DMS 273 (cell line): ENCODE measurements around the gene CITED4.
"Not testable (repeated sequence)": the region's sequence is repeated elsewhere in the genome, so short reads cannot be mapped to it uniquely, and the experiment has no call there.

Source experiments
- DNase-seq: peaks from one replicate; lab custom pipeline; 2025; ENCODE audit not compliant: unreplicated experiment; lab: John Stamatoyannopoulos, UW

CITED4 gene, protein sequence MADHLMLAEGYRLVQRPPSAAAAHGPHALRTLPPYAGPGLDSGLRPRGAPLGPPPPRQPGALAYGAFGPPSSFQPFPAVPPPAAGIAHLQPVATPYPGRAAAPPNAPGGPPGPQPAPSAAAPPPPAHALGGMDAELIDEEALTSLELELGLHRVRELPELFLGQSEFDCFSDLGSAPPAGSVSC

DNA sequence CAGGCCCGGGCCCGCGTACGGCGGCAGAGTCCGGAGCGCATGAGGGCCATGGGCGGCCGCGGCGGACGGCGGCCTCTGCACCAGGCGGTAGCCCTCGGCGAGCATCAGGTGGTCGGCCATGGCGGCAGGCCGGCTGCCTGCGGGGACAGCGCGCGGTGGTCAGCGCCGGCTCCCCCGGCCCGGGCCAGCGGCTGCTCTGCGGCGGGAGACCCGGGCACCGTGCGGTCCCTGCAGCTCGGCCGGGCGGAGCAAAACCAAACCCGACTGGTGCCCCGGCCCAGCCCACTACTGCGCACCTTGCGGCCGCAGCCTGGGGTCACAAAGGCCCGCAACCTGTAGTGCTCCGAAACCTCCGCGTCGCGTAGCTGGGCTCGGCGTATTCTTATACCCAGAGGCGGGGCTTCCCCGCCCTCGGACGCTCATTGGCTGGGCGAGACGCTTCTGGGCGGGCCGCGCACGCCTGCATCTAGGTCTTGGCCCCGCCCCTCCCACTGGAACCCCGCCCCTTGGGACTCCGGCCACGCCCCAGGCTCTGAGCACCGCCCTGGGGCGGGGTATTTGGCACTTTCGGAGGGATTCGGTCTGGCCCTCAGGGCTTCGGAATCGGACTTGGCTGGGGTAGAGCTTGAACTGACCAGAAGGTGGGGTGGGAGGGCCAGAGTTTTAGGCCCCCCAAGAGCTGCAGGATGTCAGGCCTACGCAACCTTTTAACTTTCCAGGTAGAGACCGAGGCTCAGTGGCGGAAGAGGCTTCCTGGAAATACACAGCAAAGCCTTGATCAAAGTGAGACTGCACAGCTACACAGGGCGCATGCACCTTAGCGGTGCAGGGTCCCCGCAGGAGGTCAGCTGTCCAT, at the start of gene CITED4:
TSS of gene CITED4 (minus strand) at position 356 of the 856 bp plus-strand sequence. CDS start at position 120, 236 bp downstream.
- DNase-seq: peak; percentile 100

DNA sequence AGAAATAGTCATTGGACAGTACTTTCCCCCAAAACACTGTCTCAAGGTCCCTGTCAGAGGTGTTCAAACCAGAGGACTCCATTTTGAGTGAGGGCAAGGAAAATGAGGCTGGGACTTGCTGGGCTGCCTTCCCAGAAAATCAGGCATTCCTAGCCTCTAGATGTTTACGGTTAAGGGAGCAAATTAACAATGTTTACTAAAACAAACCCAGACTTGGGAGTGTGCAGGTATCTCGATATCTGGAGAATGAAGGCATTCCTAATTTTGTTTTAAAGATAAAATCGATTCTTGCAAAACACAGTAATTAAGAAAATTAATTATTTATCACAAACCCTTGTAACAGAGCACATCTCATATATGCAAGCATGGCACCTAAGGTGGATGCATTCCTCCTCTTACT, 48.9 kb upstream of the CITED4 start:
- DNase-seq: no peak

DNA sequence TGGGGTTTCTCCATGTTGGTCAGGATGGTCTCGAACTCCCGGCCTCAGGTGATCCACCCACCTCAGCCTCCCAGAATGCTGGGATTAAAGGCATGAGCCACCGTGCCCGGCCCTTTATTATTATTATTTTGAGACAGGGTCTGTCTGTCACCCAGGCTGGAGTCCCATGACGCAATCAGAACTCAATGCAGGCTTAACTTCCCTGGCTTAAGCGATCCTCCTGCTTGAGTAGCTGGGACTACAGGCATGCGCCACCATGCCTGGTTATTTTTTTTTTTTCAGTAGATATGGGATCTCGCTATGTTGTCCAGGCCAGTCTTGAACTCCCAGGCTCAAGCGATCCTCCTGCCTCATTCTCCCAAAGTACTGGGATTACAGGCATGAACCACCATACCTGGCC, 47.1 kb upstream of the CITED4 start:
- DNase-seq: no peak

DNA sequence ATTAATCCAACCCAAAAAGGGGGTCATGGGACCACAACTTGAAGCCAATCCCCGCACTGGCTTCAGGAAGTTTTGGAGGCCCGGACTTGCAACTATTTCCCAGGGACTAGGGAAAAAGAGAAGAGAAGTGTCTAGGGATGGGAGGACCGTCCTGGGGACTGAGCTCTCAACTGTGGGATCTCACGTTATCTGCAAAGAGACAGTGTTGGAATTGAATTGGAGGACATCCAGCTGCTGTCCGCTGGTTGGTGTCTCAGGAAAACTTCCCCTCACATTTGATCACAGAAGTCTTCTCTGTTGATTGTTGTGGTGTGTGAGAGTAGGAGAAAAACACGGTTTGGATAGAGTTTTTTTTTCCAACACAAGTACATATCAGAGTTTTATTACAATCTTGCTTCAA, 46.2 kb upstream of the CITED4 start:
- DNase-seq: no peak

DNA sequence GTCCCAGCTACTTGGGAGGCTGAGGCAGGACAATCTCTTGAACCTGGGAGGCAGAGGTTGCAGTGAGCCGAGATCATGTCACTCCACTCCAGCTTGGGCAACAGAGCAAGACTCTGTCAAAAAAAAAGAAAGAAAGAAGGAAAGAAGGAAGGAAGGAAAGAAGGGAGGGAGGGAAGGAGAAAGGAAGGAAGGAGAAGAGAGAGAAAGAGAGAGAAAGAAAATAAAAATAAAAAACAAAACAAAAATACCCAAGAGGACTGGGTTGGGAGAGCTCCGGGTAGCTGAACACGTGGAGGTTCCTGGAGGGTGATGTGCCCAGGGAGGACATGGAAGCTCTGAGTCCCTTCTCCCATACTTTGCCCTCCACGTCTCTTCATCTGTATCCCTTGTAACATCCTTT, 45.7 kb upstream of the CITED4 start:
- no peak for DNase-seq

DNA sequence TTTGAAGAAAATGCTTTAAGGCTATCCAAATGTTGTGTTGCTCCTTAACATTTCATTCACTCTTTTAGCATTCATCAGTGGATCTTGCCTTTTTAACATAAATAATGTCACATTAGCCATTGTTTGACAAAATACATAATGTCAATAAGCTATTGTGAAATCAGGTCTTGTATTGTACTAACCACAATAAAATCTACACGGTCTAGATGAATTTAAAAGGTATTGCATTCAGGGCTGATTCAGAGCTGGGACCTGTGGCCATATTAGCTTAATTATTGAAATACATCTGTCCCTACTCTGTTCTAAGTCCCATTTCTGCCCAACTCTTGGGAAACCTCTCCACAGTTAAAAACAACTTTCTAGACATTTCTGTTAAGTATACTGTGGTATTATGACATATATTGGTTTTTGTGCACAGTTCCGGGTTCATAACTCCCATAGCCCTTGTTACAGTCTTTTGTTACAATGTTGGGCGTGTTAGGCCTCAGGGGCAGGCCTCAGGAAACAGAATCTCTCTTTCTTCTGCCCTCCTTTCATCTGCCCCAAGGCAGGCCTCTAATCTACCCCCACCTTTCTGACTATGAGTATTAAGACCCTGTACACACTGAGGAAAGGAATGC, 44.7 kb upstream of the CITED4 start:
- no peak for DNase-seq

DNA sequence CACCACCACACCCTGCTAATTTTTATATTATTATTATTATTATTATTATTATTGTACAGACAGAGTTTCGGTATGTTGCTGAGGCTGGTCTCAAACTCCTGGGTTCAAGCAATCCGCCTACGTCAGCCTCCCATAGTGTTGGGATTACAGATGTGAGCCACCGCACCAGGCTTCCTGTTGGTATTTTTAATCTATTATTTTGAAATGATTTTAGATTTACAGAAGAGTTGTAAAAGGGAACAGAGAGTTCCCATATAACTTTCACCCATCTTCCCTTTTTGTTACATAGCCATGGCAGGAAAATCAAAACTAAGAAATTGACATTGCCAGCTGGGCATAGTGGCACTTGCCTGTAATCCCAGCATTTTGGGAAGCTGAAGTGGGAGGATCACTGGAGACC, 42.9 kb upstream of the CITED4 start:
- no peak for DNase-seq

DNA sequence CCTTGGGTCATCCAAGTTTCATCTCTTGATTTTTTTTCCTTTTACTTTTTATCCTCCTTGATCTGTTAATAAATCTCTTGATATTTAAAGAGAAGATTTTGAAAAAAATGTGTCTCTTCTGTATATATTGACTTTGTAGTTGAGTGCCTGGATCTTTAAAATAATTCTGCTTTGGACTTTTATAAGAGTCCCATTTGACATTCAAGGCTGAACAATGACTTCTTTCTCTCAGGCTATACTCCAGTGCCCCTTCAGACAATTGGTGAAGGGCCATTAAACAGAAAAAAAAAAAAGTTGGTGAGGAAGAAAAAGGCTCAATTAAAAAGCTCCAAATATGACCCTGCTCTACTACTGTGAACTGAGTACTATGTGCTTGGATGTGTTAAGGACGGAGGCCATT, 40.9 kb upstream of the CITED4 start:
- no peak for DNase-seq

DNA sequence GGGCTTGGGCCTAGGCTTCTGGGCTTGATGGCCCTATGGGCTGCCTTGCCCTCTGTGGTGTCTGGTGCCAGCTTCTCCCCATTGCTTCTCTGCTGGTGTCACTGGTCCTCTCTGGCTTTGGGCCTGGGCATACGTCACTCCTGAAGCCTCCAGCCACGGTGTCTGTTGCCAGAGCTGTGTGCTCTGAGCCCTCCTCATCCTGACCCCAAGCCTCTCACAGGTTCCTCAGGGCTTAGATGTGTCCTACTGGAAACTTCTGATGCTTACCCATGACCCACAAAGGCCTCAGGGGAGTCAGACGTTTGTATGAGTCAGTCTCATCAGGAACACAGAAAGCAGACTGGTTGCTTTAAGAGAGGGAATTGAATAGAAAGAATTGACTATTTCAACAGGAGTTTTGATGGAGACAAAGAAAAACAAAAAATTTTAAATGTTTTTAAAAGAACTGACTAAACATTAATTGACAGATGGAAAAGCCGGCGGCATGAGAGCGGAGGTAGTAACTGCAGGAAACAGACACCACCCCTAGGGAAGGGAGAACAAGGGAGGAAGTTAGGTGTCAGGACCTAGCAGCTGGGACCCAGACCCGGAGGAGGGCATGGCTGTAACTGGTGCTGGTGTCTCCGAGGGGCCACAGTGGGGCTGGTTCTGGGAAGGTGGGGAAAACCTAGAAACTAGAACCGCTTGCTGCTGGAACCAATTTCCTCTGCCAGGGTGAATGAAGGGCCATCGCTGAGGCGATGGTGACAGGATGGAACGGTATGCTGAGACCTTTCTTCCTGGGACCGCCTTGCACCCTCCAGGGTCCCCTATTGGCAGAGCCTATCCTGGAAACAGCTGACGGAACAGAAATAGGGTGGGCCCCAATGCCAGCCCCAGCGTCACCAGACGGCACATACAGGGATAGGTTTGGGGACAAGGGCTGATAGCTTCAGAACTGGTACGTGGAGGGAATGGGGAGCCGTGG, 40.0 kb upstream of the CITED4 start:
- DNase-seq: no peak

DNA sequence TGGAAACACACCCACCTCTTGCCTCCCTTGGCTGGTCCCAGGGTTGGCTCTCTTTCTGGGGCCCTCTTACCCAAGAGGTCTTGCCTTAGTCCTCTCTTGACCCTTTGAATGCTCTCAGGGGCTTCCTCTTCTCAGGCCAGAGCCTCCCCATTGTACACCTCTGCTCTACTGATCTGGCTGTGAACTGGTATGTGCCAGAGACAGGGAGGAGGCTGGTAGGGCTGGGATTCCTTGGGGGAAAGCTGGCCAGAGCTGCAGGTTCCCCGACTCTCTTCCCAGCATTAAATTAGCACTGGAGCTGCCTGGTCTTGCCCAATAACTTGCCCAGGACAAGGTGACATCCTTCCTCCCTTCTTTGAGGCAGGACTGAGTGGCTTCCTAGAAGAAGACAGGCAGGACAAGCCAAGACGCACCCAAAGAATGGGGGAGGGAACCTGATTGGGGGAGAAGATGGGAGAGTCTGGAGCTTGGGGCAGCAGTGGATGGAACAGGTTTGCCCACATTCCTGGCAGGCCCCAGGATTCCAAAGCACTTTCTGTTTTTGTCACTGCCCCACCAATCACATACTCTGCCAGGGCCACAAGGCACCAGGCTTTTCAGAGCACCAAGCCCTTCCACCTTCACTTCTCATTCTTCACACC, 37.2 kb upstream of the CITED4 start:
- DNase-seq: no peak

DNA sequence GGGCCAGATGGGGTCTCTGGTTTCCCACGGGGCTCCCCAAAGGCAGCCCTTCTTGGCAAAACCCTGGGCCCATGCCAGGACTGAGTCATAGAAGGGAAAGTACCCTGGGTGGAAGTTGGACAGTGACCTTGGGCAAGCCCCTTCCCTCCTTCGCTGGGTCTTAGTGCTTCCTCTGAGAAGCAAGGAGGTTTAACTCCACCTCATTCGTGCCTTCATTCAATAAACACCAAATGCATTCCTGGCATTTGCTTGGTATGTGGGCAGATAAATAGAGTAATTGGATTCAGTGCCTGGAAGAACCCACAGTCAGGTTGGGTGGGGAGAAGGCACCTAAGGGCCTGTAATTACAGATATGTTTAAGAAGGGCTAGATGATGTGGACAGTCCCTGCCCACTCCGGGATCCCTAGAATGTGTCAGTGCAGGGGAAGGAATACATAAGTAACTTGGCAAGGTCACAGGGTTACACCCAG, 36.3 kb upstream of the CITED4 start:
- DNase-seq: peak; percentile 93

DNA sequence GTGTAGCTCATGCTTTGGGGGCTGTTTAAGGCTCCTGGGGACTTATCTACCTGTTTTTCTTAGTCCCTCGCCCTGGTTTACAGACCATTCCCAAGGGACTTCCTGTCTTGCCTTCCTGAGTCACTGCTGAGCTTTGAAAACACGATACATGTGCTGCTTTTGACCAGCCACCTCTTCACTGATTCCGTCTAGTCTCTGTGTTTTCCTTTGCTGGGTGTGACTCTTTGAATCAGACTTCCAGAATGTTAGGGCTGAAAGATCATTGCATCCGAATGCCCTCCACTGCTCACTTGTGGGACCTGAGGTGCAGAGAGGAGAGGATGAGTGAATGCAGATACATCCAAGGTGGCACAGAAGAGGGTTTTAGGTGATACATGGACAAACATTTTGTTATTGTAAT, 35.4 kb upstream of the CITED4 start:
- no peak for DNase-seq

DNA sequence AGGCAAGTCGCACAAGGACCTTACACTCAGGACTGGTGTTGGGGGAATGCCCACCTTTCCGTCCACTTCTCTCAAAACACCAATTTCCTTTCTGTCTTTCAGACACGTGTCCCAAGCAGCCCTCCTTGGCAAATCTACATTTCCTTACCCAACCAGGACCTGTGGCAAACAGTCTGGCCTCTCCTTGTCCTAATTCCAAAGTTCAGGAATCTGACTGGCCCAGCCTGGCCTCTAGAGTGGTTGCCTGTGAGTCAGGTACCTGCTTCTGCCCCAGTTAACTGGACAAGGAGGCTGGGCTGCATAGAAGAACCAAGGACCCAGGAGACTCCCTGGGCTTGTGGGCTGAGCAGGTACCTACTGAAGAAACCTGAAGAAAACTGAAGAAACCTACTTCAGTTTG, 34.3 kb upstream of the CITED4 start:
- DNase-seq: no peak

DNA sequence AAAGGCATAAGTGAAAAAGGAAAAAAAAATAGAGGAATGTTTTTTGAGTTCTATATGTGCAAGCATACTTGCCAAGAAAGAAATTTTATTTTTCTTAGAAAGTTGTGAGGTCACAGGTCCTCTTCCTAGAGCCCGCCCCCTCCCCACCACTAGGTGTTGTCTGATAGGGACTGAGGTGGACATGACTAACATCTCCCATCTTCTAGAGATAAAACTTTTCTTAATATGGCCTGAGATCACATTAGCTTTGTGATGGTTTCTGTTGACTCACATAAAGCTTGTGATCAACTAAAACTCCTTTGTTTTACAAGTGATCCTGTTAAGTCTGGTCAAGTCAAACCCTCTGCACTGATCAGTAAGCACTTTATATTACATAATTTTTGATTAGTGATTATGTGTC, 33.4 kb upstream of the CITED4 start:
- no peak for DNase-seq

DNA sequence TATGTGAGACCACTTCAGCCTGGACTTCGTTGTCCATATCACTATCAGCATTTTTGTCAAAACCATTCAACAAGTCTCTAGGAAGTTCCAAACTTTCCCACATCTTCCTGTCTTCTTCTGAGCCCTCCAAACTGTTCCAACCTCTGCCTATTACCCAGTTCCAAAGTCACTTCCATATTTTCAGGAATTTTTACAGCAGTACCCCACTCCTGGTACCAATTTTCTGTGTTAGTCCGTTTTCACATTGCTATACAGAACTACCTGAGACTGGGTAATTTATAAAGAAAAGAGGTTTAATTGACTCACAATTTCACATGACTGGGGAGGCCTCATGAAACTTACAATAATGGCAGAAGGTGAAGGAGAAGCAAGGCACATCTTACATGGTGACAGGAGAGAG, 32.7 kb upstream of the CITED4 start:
- DNase-seq: not testable (repeated sequence)

DNA sequence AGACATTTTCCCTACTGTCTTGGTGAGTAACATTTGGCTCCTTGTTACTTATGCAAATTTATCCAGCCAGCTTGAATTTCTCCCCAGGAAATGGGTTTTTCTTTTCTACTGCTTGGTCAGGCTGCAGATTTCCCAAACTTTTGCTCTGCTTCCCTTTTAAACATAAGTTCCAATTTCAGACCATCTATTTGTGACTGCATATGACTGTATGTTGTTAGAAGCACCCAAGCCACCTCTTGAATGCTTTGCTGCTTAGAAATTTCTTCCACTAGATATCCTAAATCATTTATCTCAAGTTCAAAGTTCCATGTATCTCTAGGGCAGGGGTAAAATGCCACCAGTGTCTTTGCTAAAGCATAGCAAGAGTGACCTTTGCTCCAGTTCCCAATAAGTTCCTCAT, 32.3 kb upstream of the CITED4 start:
- no peak for DNase-seq

DNA sequence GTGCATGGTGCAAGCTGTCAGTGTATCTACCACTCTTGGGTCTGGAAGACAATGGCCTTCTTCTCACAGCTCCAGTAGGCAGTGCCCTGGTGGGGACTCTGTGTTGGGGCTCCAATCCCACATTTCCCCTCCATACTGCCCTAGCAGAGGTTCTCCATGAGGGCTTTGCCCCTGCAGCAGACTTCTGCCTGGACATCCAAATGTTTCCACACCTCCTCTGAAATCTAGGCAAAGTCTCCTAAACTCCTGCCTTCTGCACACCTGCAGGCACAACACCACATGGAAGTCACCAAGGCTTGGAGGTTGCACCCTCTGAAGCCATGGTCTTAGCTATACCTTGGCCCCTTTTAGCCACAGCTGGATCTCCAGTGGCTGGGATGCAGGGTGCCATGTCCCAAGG, 31.8 kb upstream of the CITED4 start:
- no peak for DNase-seq

DNA sequence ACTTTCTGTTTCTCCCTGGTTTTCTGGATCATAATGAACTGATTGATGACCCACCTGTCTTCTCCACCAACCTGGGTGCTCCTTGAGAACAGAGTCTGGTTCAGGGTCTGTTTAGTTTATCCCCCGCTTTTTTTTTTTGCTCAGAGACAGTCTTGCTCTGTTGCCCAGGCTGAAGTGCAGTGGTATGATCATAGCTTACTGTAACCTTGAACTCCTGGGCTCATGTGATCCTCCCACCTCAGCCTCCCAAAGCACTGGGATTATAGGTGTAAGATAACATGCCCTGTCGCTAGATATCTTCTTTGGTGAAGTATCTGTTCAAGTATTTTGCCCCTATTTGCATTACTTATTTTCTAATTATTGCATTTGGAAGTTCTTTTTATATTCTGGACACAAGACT, 30.2 kb upstream of the CITED4 start:
- no peak for DNase-seq

DNA sequence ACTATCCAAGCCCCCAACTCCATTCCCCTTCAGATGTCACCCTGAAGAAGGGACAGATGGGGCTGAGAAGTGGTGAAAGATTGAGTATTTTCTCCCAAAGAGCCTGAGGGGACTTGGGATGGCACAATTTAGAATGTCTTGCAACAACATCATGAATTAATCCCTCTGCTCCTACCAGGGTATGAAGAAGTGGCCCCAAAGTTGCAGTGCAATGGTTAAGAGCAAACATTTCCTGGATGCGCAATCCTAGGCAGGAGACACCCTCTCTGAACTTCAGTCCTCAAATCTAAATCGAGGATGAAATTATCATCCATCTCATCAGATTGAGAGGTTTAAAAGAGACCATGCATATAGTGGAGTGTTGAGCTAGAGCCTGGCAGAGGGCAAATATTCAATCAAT, 28.6 kb upstream of the CITED4 start:
- no peak for DNase-seq

DNA sequence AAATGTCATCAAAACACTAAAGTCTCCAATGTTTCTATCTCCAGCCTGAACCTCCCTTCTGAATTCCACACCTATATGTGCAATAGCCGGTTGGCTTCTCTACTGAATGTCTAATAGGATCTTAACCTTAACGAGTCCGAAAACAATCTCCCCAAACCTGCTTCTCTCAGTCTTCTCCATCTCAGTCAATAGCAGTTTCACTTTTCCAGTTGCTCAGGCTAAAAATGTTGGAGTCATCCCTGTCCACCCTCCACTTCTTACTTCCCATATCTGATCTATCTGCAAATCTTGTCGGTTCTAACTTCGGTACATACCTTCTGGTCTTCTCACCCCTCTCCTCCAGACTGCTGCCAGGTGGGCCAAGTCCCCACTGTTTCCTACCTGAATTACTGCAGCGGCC, 25.5 kb upstream of the CITED4 start:
- no peak for DNase-seq

DNA sequence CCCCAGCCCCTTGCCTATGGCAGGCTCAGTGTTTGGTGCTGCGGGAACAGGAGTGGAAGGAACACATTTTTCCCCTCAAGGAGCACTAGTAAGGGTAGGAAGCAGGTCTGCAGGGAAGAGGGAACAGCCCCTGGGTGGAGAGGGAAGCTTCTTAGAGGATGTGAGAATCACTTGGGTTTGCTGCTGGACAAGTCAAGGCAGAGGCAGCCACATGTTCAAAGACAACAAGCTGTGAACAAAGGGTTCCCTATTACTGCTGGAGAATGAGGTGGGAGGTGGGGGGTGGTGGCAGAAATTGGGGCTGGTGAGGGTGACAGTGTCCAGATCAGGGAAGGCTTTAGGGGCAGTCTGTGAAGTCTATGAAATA, 24.8 kb upstream of the CITED4 start:
- DNase-seq: no peak
